Trophoblast cell (in vitro differentiated cells and primary cell): ENCODE data around the gene LMLN.

Experiments
- DNase-seq, 2 donors: peaks; one replicate each; pipeline ENCODE4 v3.0.0-alpha.2; 2016
- H2AFZ ChIP-seq: 2 replicates; pipeline ENCODE4 v1.6.1; 2013; ENCODE audit warnings: low read length, moderate library complexity, mild to moderate bottlenecking; ENCODE audit not compliant: insufficient read depth, poor library complexity
- H2AK5ac ChIP-seq: 2 replicates; pipeline ENCODE4 v1.6.1; 2013; ENCODE audit warnings: mild to moderate bottlenecking, low read length
- H2BK120ac ChIP-seq: 2 replicates; pipeline ENCODE4 v1.6.1; 2013; ENCODE audit warnings: low read length, mild to moderate bottlenecking, moderate library complexity; ENCODE audit not compliant: insufficient read depth, poor library complexity
- H2BK12ac ChIP-seq: 2 replicates; pipeline ENCODE4 v1.6.1; 2013; ENCODE audit warnings: mild to moderate bottlenecking, low read length, moderate library complexity
- H2BK5ac ChIP-seq: 2 replicates; pipeline ENCODE4 v1.6.1; 2013; ENCODE audit warnings: low read length, low read depth, moderate library complexity, mild to moderate bottlenecking; ENCODE audit not compliant: poor library complexity
- H3K14ac ChIP-seq: 2 replicates; pipeline ENCODE4 v1.6.1; 2013; ENCODE audit warnings: mild to moderate bottlenecking, low read length
- H3K18ac ChIP-seq: 2 replicates; pipeline ENCODE4 v1.6.1; 2013; ENCODE audit warnings: mild to moderate bottlenecking, low read length
- H3K23ac ChIP-seq: 2 replicates; pipeline ENCODE4 v1.6.1; 2013; ENCODE audit warnings: low read length
- H3K27ac ChIP-seq: 2 replicates; pipeline ENCODE4 v1.5.1; 2013; ENCODE audit warnings: low read depth, mild to moderate bottlenecking, inconsistent platforms, low read length, moderate library complexity
- H3K27me3 ChIP-seq: 2 replicates; pipeline ENCODE4 v1.6.1; 2013; ENCODE audit warnings: inconsistent platforms, mild to moderate bottlenecking, low read length, moderate library complexity; ENCODE audit not compliant: insufficient read depth
- H3K36me3 ChIP-seq, 2 experiments: 1 replicate in 1 of 2; 2 replicates in 1 of 2; pipeline ENCODE4 v1.6.1; 2013; ENCODE audit warnings: low read length in 2 of 2, mild to moderate bottlenecking in 2 of 2, moderate library complexity in 1 of 2; ENCODE audit not compliant: insufficient read depth in 2 of 2, control insufficient read depth in 1 of 2
- H3K4ac ChIP-seq: 2 replicates; pipeline ENCODE4 v1.6.1; 2013; ENCODE audit warnings: low read depth, mild to moderate bottlenecking, low read length, moderate library complexity
- H3K4me1 ChIP-seq, 2 experiments: 1 replicate in 1 of 2; 2 replicates in 1 of 2; pipeline ENCODE4 v1.6.1; 2013; ENCODE audit warnings: low read length in 2 of 2, mild to moderate bottlenecking in 2 of 2, moderate library complexity in 1 of 2; ENCODE audit not compliant: insufficient read depth in 2 of 2, control insufficient read depth in 1 of 2
- H3K4me2 ChIP-seq: 2 replicates; pipeline ENCODE4 v1.6.1; 2013; ENCODE audit warnings: inconsistent platforms, mild to moderate bottlenecking, low read length, moderate library complexity
- H3K4me3 ChIP-seq: 2 replicates; pipeline ENCODE4 v1.5.1; 2013; ENCODE audit warnings: mild to moderate bottlenecking, low read depth, low read length, inconsistent platforms
- H3K79me1 ChIP-seq: one replicate; pipeline ENCODE4 v1.6.1; 2013; ENCODE audit warnings: low read length
- H3K79me2 ChIP-seq: 2 replicates; pipeline ENCODE4 v1.6.1; 2013; ENCODE audit warnings: low read length, mild to moderate bottlenecking; ENCODE audit not compliant: control insufficient read depth, insufficient read depth, poor library complexity
- H3K9ac ChIP-seq: 2 replicates; pipeline ENCODE4 v1.6.1; 2013; ENCODE audit warnings: mild to moderate bottlenecking, low read length
- H3K9me3 ChIP-seq: 2 replicates; pipeline ENCODE4 v1.6.1; 2013; ENCODE audit warnings: low read depth, mild to moderate bottlenecking, control low read depth, inconsistent platforms, low read length; ENCODE audit not compliant: insufficient read depth
- H4K12ac ChIP-seq: 2 replicates; pipeline ENCODE4 v1.6.1; 2013; ENCODE audit warnings: low read depth, mild to moderate bottlenecking, low read length, moderate library complexity
- H4K8ac ChIP-seq: 2 replicates; pipeline ENCODE4 v1.6.1; 2013; ENCODE audit warnings: low read depth, mild to moderate bottlenecking, low read length, moderate library complexity
- H4K91ac ChIP-seq: one replicate; pipeline ENCODE4 v1.6.1; 2013; ENCODE audit warnings: low read depth, mild to moderate bottlenecking, low read length, moderate library complexity
- WGBS: extraction: QIAGEN DNeasy Blood & Tissue Kit; methylation state at CpG from one replicate; pipeline ENCODE4 v1.1.7; 2013; ENCODE audit warnings: missing lambda C conversion rate; ENCODE audit not compliant: insufficient read length, insufficient coverage; ENCODE audit errors: extremely low coverage; 5-methylcytosine and 5-hydroxymethylcytosine counted together

Gene LMLN

DNA sequence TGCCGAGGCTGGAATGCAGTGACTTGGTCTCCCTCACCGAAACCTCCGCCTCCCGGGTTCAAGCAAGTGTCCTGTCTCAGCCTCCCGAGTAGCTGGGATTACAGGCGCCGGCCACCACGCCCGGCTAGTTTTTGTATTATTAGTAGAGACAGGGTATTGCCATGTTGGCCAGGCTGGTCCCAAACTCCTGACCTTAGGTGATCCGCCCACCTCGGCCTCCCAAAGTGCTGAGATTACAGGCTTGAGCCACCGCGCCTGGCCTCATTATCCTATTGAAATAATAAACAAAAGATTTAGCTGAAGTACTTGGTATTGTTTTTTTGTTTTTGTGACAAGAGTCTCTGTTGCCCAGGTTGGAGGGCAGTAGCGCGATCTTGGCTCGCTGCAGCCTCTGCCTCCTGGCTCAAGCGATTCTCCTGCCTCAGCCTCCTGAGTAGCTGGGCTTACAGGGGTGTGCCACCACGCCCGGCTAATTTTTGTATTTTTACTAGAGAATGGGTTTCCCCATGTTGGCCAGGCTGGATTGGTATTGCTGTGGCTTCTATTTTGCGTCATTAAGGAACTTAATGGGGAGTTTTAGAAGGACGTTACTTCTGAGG is 8.5 kb upstream of the LMLN start:
- Histone ChIP-seq H4K91ac (no peak overlapping the region), H4K8ac (no peak overlapping the region), H3K4ac (peak overlapping the region; percentile 57), H3K79me1 (peaks cover 7% of the 10 kb centered on the region), H3K4me1 (peaks cover 0 to 8% of the 10 kb centered on the region in 2 experiments), H3K36me3 (peaks cover 36 to 42% of the 10 kb centered on the region in 2 experiments), H3K9ac (no peak overlapping the region), H3K4me3 (no peak overlapping the region), H3K18ac (no peak overlapping the region), H3K79me2 (peaks cover 9% of the 10 kb centered on the region), H3K23ac (no peak overlapping the region), H2BK12ac (no peak overlapping the region), H3K27ac (no peak overlapping the region), H2BK5ac (no peak overlapping the region), H3K9me3 (no peaks in the 10 kb centered on the region), H3K27me3 (no peaks in the 10 kb centered on the region), H4K12ac (no peak overlapping the region), H3K4me2 (peak overlapping the region; percentile 66), H2AK5ac (no peak overlapping the region), H3K14ac (no peak overlapping the region), H2AFZ (no peak overlapping the region), H2BK120ac (no peak overlapping the region)
- DNase-seq, result no peak
- WGBS, result no CpG with 5 or more reads among the region's 21 CpGs

DNA sequence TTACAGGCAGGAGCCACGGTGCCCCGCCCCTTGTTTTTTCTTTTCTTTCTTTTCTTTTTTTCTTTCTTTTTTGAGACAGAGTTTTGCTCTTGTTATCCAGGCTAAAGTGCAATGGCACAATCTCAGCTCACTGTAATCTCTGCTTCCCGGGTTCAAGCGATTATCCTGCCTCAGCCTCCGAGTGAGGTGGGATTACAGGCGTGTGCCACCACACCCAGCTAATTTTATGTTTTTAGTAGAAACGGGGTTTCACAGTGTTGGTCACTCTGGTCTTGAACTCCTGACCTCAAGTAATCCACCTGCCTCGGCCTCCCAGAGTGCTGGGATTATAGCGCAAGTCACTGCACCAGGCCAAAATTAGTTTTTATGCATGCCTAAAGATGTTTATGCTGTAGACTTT is 7.6 kb upstream of the LMLN start:
- no peak overlapping the region for H3K4me3 ChIP-seq
- no peak overlapping the region for H4K12ac ChIP-seq
- H3K18ac ChIP-seq, result no peak overlapping the region
- no peak for DNase-seq
- H2BK120ac ChIP-seq, result no peak overlapping the region
- peaks cover 0 to 8% of the 10 kb centered on the region in 2 experiments for H3K4me1 ChIP-seq
- H4K91ac ChIP-seq, result no peak overlapping the region
- peaks cover 36 to 43% of the 10 kb centered on the region in 2 experiments for H3K36me3 ChIP-seq
- no peaks in the 10 kb centered on the region for H3K9me3 ChIP-seq
- no peak overlapping the region for H2BK5ac ChIP-seq
- no peak overlapping the region for H3K9ac ChIP-seq
- H3K4ac ChIP-seq, result peak overlapping the region; percentile 52
- WGBS, result no CpG with 5 or more reads among the region's 9 CpGs
- no peak overlapping the region for H3K14ac ChIP-seq
- H3K23ac ChIP-seq, result no peak overlapping the region
- H3K27ac ChIP-seq, result no peak overlapping the region
- H3K79me1 ChIP-seq, result peaks cover 7% of the 10 kb centered on the region
- no peak overlapping the region for H2AFZ ChIP-seq
- H2BK12ac ChIP-seq, result no peak overlapping the region
- H3K4me2 ChIP-seq, result no peak overlapping the region
- no peak overlapping the region for H2AK5ac ChIP-seq
- no peak overlapping the region for H4K8ac ChIP-seq
- peaks cover 9% of the 10 kb centered on the region for H3K79me2 ChIP-seq
- H3K27me3 ChIP-seq, result no peaks in the 10 kb centered on the region

DNA sequence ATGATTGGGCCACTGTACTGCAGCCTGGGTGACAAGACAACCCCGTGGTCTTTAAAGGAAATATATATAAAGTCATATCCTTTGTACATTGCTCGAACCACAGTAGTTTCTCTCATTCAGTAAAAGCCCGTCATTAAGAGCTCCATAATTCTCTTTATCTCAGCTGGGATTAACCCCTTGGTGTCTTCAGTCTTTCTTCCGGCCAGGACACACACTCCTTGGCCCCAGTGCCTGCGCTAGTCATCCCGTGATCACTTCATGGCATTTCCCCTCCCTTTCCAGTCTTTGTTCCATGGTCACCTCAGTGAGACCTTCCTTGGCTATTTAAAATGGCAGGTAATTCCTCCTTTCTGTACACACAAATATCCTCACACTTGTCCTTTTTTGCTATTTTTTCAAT is 6.7 kb upstream of the LMLN start:
- peaks cover 9% of the 10 kb centered on the region for H3K79me2 ChIP-seq
- H3K4me2 ChIP-seq, result no peak overlapping the region
- no peak overlapping the region for H3K14ac ChIP-seq
- no peak overlapping the region for H3K4me3 ChIP-seq
- H3K9me3 ChIP-seq, result no peaks in the 10 kb centered on the region
- H3K18ac ChIP-seq, result no peak overlapping the region
- H3K4ac ChIP-seq, result no peak overlapping the region
- no peak overlapping the region for H2BK12ac ChIP-seq
- no peak overlapping the region for H2BK5ac ChIP-seq
- no peak overlapping the region for H2AFZ ChIP-seq
- peaks cover 0 to 8% of the 10 kb centered on the region in 2 experiments for H3K4me1 ChIP-seq
- H2AK5ac ChIP-seq, result no peak overlapping the region
- peaks cover 36 to 43% of the 10 kb centered on the region in 2 experiments for H3K36me3 ChIP-seq
- H3K27ac ChIP-seq, result no peak overlapping the region
- no peak overlapping the region for H2BK120ac ChIP-seq
- peaks cover 7% of the 10 kb centered on the region for H3K79me1 ChIP-seq
- WGBS, result no CpG with 5 or more reads among the region's 6 CpGs
- H3K27me3 ChIP-seq, result no peaks in the 10 kb centered on the region
- H3K23ac ChIP-seq, result no peak overlapping the region
- H4K91ac ChIP-seq, result no peak overlapping the region
- no peak overlapping the region for H4K8ac ChIP-seq
- H3K9ac ChIP-seq, result no peak overlapping the region
- no peak overlapping the region for H4K12ac ChIP-seq
- no peak for DNase-seq

DNA sequence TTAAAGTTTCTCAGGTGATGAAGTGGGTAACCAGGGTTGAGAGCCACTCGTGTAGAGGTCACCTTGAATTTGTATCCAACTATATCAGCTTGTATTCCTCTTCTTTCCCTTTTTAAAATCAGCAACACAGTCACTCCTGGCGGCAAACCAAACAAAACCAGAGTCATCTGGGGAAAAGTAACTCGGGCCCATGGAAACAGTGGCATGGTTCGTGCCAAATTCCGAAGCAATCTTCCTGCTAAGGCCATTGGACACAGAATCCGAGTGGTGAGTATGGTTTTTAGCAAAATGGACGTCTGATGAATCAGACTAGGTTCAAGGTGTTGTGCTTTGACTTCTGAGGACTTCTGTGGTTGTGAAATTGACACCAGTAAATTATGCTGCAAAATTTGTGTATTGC is 6.1 kb upstream of the LMLN start:
- Histone ChIP-seq H3K9ac (no peak overlapping the region), H4K12ac (no peak overlapping the region), H3K79me2 (peaks cover 9% of the 10 kb centered on the region), H3K14ac (no peak overlapping the region), H2AFZ (no peak overlapping the region), H3K4me1 (peaks cover 0 to 8% of the 10 kb centered on the region in 2 experiments), H3K27me3 (no peaks in the 10 kb centered on the region), H2BK5ac (no peak overlapping the region), H3K9me3 (no peaks in the 10 kb centered on the region), H4K8ac (no peak overlapping the region), H3K4ac (no peak overlapping the region), H3K79me1 (peaks cover 7% of the 10 kb centered on the region), H4K91ac (no peak overlapping the region), H3K23ac (no peak overlapping the region), H3K4me3 (no peak overlapping the region), H2BK120ac (no peak overlapping the region), H3K36me3 (peaks cover 36 to 43% of the 10 kb centered on the region in 2 experiments), H3K18ac (no peak overlapping the region), H2AK5ac (no peak overlapping the region), H3K27ac (no peak overlapping the region), H2BK12ac (no peak overlapping the region), H3K4me2 (no peak overlapping the region)
- no CpG with 5 or more reads among the region's 7 CpGs for WGBS
- no peak for DNase-seq
